Keratinocyte (primary cell): Measurements from ENCODE around the gene CBY1.

Experiments
- CTCF ChIP-seq, 3 experiments: IDR thresholded peaks in 1 of 3; conservative IDR thresholded peaks in 1 of 3; optimal IDR thresholded peaks in 1 of 3; 2 replicates in 2 of 3; 3 replicates in 1 of 3; pipeline versions ENCODE3 to v1.5.1; 2011; ENCODE audit warnings: low read length in 3 of 3, mild to moderate bottlenecking in 3 of 3, moderate library complexity in 2 of 3, control low read depth in 1 of 3, inconsistent platforms in 1 of 3; ENCODE audit not compliant: insufficient read depth in 2 of 3; ENCODE audit errors: extremely low read depth in 1 of 3
- EZH2 ChIP-seq: IDR thresholded peaks from one replicate; pipeline ENCODE4 v1.6.1; 2012; ENCODE audit warnings: inconsistent platforms, mild to moderate bottlenecking, low read length, moderate library complexity

- TF ChIP-seq CTCF (optimal IDR thresholded peaks at IDR 0.05 in 1 of 3, IDR thresholded peaks at IDR 0.05 in 1 of 3, conservative IDR thresholded peaks at IDR 0.05 in 1 of 3; ENCODE audit: extremely low read depth in 1 of 3, insufficient read depth in 2 of 3, low read length in 3 of 3): no peak
- TF ChIP-seq EZH2: no peak
Observed at GRCh38 chr22:38649841-38650522, 6.5 kb upstream of the CBY1 start.
